HG03039 (cell line): ENCODE measurements around the gene GNAQ.
"Not testable (repeated sequence)": the region's sequence is repeated elsewhere in the genome, so short reads cannot be mapped to it uniquely, and the experiment has no call there.

Experiments used
- ATAC-seq: cut with Tn5 transposase; IDR thresholded peaks from one replicate; pipeline ENCODE4 v1.9.1; 2021; ENCODE audit warnings: mild to moderate bottlenecking, moderate library complexity; ENCODE audit not compliant: unreplicated experiment

GNAQ gene

GRCh38 chr9:77750981-77751340 is 280.6 kb downstream of the GNAQ start:
- no peak for ATAC-seq

GRCh38 chr9:77750284-77750683 is 281.3 kb downstream of the GNAQ start:
- no peak for ATAC-seq

- ATAC-seq: no peak
Measured at GRCh38 chr9:77748214-77748772, 283.3 kb downstream of the GNAQ start.

- no peak for ATAC-seq
Measured at GRCh38 chr9:77747163-77747562, 284.4 kb downstream of the GNAQ start.

GRCh38 chr9:77744841-77745430 is 286.7 kb downstream of the GNAQ start:
- no peak for ATAC-seq

GRCh38 chr9:77743386-77743785 is 288.2 kb downstream of the GNAQ start:
- ATAC-seq: no peak

GRCh38 chr9:77738932-77739331 is 292.7 kb downstream of the GNAQ start:
- ATAC-seq: no peak

GRCh38 chr9:77735494-77735893 is 296.1 kb downstream of the GNAQ start:
- no peak for ATAC-seq

GRCh38 chr9:77731930-77732329 is 299.7 kb downstream of the GNAQ start:
- no peak for ATAC-seq

GRCh38 chr9:77731008-77731698 is 300.5 kb downstream of the GNAQ start:
- no peak for ATAC-seq

GRCh38 chr9:77729177-77729576 is 302.4 kb downstream of the GNAQ start:
- no peak for ATAC-seq

- ATAC-seq: no peak
Measured at GRCh38 chr9:77726814-77727213, 304.8 kb downstream of the GNAQ start.

- ATAC-seq: no peak
Measured at GRCh38 chr9:77726289-77726688, 305.3 kb downstream of the GNAQ start.

- ATAC-seq: no peak
Measured at GRCh38 chr9:77725820-77726219, 305.8 kb downstream of the GNAQ start.

- ATAC-seq: no peak
Measured at GRCh38 chr9:77725046-77725694, 306.4 kb downstream of the GNAQ start.

GRCh38 chr9:77721156-77721555 is 310.5 kb downstream of the GNAQ start:
- not testable (repeated sequence) for ATAC-seq

- no peak for ATAC-seq
Measured at GRCh38 chr9:77719321-77719720, 312.3 kb downstream of the GNAQ start.

- ATAC-seq: not testable (repeated sequence)
Measured at GRCh38 chr9:77718298-77718640, 313.3 kb downstream of the GNAQ start.

GRCh38 chr9:77717608-77718297 is 313.9 kb downstream of the GNAQ start:
- ATAC-seq: not testable (repeated sequence)

- ATAC-seq: no peak
Measured at GRCh38 chr9:77714077-77714549, 317.5 kb downstream of the GNAQ start.

GRCh38 chr9:77712533-77713130 is 319.0 kb downstream of the GNAQ start:
- no peak for ATAC-seq
